ENCODE data around the gene ISOC2. TPM values are rescaled to one million over a fixed set of nuclear protein-coding genes. Genes with fewer than 3 reads are reported as not detected.

ISOC2 gene
- total RNA-seq, 1 experiment from 2014 or later = 186 TPM

DNA sequence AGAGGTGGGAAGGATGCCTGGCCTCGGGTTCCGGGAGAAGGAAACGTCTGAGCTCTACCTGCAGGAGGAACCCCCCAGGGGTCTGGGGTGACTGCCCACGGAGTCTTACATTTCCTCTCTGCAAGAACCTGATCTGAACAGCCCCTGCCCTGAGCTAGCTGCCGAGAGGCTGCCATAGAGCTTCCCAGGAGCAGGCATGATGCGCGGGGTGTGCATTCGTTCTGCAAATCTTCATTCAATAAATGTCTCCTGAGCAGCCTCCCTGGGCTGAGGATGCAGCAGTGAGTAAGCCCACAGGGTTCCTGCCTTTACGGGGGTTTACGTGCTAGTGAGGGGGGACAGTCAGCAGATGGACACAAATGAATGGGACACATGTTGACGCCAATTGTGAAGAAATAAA is 16.8 kb downstream of the ISOC2 start:
- DNase-seq (ENCODE audit: low spot score) = no peak
- in situ Hi-C loops (cut with HindIII; ENCODE audit: low sequenced_read_pairs) = no loop called here

DNA sequence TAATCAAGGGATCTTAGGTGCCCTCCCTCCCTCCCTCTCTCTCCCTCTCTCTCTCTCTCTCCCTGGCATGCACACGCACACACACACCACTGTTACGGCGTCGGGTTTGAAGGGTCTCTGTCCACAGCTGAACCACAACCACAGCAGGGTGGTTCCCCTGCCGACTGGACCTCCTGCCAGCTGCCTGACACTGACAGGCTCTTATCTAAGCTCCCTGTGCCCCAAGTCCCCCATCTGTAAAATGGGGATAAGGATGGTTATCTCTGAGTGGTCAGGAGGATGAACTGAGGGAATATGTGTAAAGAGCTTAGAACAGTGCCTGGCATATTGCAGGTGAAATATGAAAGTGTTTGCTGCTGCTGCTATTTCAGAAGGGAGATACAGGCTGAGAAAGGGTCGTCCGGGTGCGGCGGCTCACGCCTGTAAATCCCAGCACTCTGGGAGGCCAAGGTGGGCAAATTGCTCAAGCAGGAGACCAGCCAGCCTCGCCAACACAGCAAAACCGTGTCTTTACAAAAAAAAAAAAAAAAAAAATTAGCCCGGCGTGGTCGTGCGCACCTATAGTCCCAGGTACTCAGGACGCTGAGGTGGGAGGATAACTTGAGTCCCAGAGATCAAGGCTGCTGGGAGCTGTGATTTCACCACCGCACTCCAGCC is 17.5 kb downstream of the ISOC2 start:
- in situ Hi-C loops (cut with HindIII; ENCODE audit: low sequenced_read_pairs) = no loop called here
- DNase-seq (ENCODE audit: low spot score) = no peak

DNA sequence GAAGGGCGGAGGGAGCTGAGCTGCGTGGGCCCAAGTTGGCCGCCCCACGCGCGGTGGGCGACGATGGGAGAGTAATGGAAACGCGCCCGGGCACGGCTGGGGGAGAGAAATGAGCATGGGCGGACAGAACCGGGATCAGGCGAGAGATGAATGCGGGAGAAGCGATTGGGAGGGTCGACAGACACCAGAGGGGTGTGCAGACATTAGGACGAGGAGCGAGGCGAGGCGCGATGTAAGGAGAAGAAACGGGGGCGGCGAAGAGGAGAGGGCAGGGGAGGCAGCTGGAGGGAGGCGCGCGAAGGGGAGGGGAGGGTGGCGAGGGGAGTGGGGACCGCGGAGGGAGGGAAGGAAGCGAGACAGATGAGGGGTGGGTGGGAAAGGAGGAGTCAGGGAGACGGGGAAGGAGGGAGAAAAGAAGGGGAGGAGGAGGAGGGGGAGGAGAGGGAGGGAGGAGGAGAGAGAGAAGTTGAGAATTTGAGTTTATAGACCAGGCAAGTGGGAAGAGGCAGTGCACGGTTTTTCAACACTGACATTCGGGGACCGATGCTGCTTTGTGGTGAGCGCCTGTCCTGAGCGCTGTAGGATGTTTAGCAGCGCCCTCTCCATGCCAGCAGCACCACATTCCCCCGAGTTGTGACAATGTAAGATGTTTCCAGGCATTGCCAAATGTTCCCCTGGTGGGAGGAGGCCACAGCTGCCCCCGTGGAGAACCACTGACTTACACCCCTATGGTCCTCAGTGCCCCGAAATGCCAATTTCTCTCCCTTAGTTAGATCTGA is 18.2 kb downstream of the ISOC2 start, which contains the start of gene SHISA7:
Gene SHISA7, minus strand, starts transcription at position 256 of the 779 bp plus-strand sequence. CDS start 437 bp downstream, outside the sequence.
- in situ Hi-C loops (cut with HindIII; ENCODE audit: low sequenced_read_pairs) = no loop called here
- DNase-seq (ENCODE audit: low spot score) = peak; percentile 67

DNA sequence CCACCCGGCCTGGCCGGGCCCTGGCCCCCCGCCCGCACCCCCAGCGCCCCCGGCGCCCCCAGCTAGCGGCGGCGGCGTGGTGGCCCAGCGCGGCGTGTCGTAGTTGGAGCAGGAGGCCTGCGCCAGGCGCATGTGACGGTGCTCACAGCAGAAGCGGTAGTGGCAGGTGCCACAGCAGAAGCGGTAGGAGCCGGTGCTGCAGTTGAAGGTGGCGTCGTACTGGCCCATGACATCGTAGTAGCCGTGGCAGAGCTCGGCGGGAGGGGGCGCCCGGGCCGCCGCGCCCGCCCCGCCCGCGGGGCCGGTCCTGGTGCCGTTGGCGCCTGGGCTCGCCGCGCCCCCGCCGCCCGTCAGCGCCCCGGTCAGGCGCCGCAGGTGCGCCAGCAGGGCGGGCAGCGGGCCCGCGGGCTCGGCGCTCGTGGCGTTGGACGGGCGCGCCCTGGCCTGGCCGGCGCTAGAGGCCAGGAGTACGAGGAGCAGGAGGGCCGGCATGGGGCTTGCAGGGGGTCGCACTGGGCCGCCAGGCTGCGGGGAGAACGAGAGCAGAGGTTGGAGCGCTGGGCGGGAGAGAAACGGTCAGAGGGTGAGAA is 19.0 kb downstream of the ISOC2 start:
- DNase-seq (ENCODE audit: low spot score) = peak; percentile 46
- in situ Hi-C loops (cut with HindIII; ENCODE audit: low sequenced_read_pairs) = no loop called here

DNA sequence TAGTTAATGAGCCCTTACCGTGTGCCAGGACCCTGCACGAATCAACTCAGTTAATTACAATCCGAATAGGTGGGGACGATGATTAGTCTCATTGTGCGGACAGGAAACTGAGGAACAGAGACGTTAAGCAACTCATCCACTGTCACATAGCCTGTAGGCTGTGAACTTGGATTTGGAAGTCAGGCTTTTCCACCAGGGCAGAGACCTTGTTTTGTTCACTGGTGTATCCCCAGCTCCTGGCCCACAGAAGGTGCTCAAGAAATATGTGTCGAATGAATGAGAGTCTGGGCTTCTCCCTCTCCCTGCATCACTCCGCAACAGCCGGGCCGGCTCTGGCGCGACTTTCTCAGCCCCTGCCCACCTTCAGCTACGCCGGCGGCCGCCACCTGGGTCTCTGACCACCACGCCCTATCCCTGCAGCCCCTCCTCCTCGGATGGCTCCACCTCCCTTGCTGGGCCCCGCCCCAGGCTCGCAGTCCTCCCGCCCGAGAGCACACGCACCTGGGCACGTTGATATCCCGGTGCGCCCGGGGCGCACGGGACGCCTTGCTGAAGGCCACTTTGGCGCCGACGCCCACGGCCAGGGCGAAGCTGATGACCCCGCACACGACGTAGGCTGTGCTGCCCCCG is 19.6 kb downstream of the ISOC2 start:
- peak; percentile 66 for DNase-seq (ENCODE audit: low spot score)
- in situ Hi-C loops (cut with HindIII; ENCODE audit: low sequenced_read_pairs) = no loop called here

DNA sequence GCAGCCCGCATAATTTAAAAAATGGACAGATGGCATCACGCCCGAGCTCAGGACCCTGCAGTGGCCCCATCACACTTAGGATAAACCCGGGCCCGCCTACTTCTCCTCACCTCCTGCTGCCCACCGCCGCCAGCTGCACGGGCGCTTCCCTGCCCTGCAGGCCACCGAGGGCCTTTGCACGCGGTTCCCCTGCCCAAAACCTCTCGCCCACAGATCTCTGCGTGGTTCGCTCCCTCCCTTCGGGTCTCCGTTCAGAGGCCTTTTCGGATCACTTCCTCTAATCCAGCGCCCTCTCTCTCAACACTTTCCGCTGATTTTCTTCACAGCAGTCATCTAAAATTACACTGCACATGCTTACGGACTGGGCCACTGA is 20.1 kb downstream of the ISOC2 start:
- in situ Hi-C loops (cut with HindIII; ENCODE audit: low sequenced_read_pairs) = no loop called here
- no peak for DNase-seq (ENCODE audit: low spot score)

DNA sequence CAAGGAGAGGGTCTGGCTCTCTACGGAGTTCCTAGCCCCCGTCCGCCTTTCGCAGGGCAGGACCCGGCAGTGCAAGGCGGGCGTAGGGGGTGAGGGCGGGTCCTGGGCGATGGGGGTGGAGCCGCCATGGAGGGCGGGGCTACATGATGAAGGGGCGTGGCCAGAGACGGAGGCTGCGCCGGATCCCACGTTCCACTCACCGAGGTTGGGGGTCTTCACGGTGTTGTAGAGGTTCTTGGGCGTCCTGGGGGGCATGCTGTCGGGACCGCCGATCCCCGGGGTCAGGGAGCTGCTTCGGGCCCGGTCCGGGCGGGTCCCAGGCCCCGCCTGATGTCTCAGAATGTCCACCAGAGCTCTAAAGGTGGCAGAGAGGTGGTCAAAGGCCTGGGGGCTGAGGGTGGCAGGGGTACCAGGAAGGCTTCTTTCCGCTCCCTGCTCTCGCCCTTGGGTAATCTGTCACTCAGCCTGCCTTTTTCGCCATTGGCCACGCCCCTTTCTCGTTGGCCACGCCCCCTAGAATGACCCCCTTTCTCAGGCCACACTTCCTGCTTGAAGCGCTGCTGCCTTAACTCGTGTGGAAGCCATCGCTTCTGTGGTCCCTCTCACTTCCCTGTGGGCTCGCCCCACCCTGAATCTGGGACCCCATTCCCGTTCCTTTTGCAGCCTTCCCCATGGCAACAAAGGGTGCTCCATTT is 20.9 kb downstream of the ISOC2 start:
- no peak for DNase-seq (ENCODE audit: low spot score)

DNA sequence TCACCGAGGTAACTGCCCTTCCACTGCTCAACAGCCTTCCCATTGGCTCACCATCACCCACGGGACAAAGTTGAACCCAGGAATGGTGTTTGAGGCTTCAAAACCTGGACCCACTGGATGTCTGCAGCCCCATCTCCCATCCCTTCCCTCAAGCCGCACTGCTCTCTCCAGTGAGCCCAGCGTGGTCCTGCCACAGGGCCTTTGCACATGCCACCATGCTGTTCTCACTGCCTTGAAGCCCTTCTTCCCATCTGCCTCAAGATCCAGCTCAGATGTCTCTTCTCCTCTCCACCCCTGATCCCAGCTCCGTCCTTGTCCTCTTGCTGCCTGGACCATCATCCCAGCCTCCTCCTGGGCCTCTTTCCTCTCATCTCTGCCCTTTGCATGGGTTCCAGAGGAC is 22.4 kb downstream of the ISOC2 start:
- in situ Hi-C loops (cut with HindIII; ENCODE audit: low sequenced_read_pairs) = no loop called here
- no peak for DNase-seq (ENCODE audit: low spot score)

More for the DNA sequence above, 20.9 kb downstream of the ISOC2 start:
- in situ Hi-C loops (cut with HindIII; ENCODE audit: low sequenced_read_pairs) = no loop called here

DNA sequence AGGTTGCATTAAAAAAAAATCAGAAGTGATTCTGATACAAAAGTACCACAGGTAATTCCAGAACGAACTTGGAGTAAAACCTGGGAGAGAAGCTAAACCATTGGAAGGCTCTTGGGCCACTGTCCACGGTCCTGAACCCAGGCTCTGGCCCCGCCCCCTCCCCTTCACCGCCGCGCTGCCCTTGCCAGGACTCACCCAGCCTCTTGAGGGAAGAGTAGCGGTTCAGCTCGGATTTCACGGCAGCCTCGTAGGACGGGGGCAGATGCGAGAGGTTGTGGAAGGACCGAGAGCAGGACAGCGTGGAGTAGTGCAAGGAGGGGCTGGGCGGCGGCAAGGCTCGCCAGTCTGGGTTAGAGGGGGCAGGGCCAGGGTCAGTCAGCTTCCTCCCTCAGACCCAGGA is 24.0 kb downstream of the ISOC2 start:
- DNase-seq (ENCODE audit: low spot score) = peak; percentile 32
- in situ Hi-C loops (cut with HindIII; ENCODE audit: low sequenced_read_pairs) = no loop called here

DNA sequence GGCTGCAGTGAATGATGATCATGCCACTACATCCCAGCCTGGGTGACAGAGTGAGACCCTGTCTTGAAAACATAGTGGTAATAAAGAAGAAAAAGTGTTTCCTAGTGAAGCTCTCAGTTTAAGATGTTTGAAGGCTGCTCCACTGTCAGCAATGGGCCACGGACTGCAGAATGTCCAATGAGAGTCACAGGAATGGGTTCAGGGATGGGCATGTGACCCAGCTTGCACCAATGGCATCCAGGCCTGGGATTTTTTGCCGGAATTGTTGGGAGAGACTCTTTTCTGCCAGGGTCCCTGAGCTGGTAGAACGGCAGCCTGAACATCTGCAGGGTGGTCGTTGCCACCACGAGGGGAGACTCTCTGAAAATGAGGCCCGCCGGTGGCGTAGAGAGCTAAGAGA is 24.6 kb downstream of the ISOC2 start:
- in situ Hi-C loops (cut with HindIII; ENCODE audit: low sequenced_read_pairs) = no loop called here
- DNase-seq (ENCODE audit: low spot score) = no peak

DNA sequence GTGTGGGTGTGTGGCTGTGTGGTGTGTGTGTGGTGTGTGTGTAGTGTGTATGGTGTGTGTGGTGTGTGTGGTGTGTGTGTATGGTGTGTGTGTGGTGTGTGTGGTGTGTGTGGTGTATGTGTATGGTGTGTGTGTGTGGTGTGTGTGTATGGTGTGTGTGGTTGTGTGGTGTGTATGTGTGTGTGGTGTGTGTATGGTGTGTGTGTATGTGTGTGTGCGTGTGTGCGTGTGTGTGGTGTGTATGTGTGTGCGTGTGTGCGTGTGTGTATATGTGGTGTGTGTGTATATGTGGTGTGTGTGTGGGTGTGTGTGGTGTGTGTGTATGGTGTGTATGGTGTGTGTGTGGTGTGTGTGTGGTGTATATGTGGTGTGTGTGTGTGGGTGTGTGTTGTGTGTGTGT is 26.4 kb downstream of the ISOC2 start:
- in situ Hi-C loops (cut with HindIII; ENCODE audit: low sequenced_read_pairs) = no loop called here
- no peak for DNase-seq (ENCODE audit: low spot score)

DNA sequence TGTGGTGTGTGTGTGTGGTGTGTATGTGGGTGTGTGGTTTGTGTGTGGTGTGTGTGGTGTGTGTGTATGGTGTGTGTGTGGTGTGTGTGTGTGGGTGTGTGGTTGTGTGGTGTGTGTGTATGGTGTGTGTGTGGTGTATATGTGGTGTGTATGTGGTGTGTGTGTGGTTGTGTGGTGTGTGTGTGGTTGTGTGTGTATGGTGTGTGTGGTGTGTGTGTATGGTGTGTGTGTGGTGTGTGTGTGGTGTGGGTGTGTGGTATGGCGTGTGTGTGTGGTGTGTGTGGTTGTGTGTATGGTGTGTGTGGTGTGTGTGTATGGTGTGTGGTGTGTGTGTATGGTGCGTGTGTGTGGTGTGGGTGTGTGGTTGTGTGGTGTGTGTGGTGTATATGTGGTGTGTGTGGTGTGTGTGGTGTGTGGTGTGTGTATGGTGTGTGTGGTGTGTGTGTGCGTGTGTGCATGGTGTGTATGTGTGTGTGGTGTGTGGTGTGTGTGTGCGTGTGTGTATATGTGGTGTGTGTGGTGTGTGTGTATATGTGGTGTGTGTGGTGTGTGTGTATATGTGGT is 27.0 kb downstream of the ISOC2 start:
- in situ Hi-C loops (cut with HindIII; ENCODE audit: low sequenced_read_pairs) = no loop called here
- DNase-seq (ENCODE audit: low spot score) = no peak

DNA sequence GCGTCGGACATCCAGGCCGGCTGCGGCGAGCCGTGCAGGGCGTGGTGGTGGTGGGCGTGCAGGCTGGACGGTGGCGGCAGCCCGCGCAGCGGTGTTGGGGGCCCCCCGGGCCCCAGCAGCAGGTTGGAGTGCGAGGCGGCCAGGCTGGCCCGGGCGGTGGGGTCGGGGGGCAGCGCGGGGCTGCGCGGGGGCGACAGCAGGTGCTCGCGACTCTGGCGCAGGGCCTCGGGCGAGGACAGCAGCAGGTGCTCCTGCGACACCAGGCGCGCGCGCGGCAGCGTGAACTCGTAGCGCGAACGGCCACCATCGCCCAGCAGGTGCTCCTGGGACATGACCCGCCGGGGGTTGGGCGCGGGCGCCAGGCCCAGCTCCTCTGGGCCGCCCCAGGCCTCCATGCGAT is 28.1 kb downstream of the ISOC2 start:
- no peak for DNase-seq (ENCODE audit: low spot score)
- in situ Hi-C loops (cut with HindIII; ENCODE audit: low sequenced_read_pairs) = no loop called here

DNA sequence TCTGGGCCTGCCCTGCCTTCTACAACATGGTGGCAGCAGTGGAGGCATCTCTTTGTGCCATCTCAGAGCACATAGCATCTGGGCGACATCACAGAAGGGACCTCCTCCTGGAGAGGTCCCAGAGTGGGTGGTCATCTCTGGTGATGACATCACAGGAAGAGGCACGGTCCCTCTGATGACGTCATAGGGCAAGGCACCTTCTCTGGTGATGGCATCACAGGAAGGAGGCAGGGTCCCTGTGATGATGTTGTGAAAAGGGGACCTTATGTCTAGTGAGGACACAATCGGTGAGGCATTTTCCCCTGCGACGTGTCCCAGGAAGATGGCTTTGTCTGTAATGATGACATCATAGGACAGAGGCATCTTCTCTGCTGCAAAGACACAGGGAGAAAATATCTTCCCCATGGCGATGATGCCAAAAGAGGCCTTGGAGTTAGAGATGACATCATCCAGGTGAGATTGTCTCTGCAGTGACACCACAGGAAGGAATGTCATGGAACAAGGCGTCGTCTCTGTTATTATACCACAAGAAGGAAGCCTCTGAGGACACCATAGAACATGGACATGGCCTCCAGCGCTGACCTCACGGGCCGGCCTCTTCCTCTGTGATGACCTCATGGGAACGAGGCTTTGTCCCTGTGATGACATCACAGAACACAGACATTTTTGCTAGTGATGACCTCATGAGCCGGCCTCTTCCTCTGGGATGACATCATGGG is 29.0 kb downstream of the ISOC2 start:
- no peak for DNase-seq (ENCODE audit: low spot score)
- in situ Hi-C loops (cut with HindIII; ENCODE audit: low sequenced_read_pairs) = no loop called here

DNA sequence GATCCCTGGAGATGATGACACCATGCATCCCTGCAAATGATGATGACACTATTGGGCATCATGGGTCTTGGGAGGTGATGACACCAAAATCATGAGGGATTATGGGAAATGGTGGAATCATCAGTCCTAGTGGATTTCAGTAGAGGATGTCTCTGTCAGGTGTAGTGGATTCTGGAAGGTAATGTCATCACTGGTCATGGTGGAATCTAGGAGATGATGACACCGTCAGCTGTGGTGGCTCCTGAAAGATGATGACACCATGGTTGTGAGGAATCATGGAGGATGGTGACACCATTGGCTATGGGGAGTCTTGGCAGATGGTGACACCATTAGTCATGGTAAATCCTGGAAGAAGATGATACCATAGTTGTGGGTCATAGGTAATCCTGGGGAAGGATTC is 30.3 kb downstream of the ISOC2 start:
- no peak for DNase-seq (ENCODE audit: low spot score)
- in situ Hi-C loops (cut with HindIII; ENCODE audit: low sequenced_read_pairs) = no loop called here

DNA sequence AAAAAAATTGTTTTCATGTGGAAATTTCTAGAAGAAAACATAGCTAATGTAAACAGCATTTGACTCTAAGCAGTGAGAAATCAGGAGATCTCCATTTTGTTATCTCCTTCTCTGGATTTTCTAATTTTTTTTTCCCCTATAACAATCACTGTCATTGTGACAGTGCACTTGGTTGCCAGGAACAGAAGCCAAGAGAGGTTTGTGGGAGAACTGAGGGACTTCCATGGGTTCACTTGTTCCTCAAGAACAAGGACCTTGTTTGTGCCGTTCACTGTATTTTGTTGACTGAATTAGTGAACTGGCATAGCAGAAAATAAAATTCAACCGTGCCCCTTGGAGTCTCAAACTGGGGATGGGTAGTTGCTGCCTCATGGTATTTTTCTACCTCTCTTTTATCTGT is 35.4 kb downstream of the ISOC2 start:
- in situ Hi-C loops (cut with HindIII; ENCODE audit: low sequenced_read_pairs) = no loop called here
- no peak for DNase-seq (ENCODE audit: low spot score)

DNA sequence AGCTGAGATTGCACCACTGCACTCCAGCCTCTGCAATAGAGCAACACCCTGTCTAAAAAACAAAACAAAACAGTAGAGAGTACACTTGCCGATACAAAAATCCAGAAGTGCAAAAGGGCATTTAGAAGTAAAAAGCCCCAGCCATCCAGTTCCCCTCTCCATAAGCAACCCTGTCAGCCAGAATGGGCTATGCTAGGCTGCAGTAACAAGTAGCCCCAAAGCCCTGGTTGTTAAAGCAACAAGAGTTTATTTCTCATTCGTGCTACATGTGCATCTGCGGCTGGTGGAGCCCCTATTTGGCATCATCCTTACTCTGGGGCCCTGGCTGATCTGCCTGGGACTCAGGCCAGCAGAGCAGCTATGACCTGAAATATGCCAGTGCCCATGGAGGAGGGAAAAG is 36.9 kb downstream of the ISOC2 start:
- in situ Hi-C loops (cut with HindIII; ENCODE audit: low sequenced_read_pairs) = no loop called here
- no peak for DNase-seq (ENCODE audit: low spot score)

DNA sequence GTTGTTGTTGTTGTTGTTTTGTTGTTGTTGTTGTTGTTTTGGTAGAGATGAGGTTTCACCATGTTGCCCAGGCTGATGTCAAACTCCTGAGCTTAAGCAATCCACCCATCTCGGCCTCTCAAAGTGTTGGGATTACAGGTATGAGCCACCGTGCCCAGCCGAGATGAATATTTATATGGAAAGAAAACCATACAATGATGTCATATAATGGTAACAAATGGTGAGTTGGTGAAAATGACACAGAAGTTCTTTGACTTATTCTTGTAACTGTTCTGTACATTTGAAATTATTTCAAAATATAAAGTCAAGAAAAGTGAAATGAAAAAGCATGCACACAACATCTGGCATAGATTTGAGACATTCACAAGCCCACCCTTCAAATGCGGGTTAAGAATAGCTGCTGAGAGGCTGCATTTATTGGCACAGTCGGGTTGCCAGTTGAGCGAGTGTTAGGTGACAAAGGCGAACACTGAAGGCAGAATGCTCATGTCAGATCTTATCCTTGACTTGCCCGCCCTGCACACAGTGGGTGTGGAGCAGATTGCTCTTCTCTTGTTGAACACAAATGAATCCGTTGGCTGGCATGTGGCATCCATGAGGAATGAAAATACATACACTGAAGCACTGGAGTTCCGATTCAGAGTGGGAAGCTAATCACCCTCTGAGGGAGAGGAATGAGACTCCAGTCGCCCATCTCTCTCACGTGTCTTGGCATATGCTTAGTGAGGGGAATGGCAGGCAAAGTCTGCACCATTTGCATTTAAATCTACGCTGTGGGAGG is 38.0 kb downstream of the ISOC2 start:
- no peak for DNase-seq (ENCODE audit: low spot score)
- in situ Hi-C loops (cut with HindIII; ENCODE audit: low sequenced_read_pairs) = no loop called here
